PC-3 (cell line): ENCODE data around the gene RAD51D. TPM values are rescaled to one million over a fixed set of nuclear protein-coding genes. Genes with fewer than 3 reads are reported as not detected.

Experiments
- ATAC-seq: fragments of 200-7000 bp; cut with Tn5 transposase; 2 replicates; pipeline ENCODE4 v1.9.1; 2020; ENCODE audit warnings: mild to moderate bottlenecking, moderate library complexity
- Bru-seq: library from RNA; stranded (reverse); fragments of 400-500 nt; gene quantifications from one replicate; lab custom pipeline; 2021; lab: Mats Ljungman, UMichigan
- BruChase-seq, 2 experiments: library from RNA; stranded (reverse); fragments of 400-500 nt; gene quantifications; one replicate each; lab custom pipeline; 2021; lab: Mats Ljungman, UMichigan
- BruUV-seq: library from RNA; stranded (reverse); fragments of 400-500 nt; replicated peaks from 2 replicates; lab custom pipeline; 2021; lab: Mats Ljungman, UMichigan
- CTCF ChIA-PET: fragments of 300-600 bp; sonication (Branson Sonifier 250); formaldehyde crosslinking; loops from one replicate; lab custom pipeline; 2022; ENCODE audit warnings: antibody characterized with exemption; lab: Charles Lee
- POLR2A ChIA-PET: fragments of 300-600 bp; sonication (Branson Sonifier 250); formaldehyde crosslinking; loops from one replicate; lab custom pipeline; 2022; ENCODE audit warnings: antibody characterized with exemption; ENCODE audit not compliant: unreplicated experiment; lab: Charles Lee
- DNase-seq: peaks from one replicate; pipeline ENCODE4 v3.0.0-alpha.2; 2015
- H2AFZ ChIP-seq: fragments of 300-600 bp; sonication (generic); 2 replicates; pipeline ENCODE4 v1.6.0; 2016; ENCODE audit warnings: antibody characterized with exemption, low read length
- H3F3A ChIP-seq: fragments of 300-600 bp; sonication (generic); one replicate; pipeline ENCODE4 v1.6.0; 2017; ENCODE audit warnings: antibody characterized with exemption, low read length, control low read depth, mild to moderate bottlenecking; ENCODE audit not compliant: unreplicated experiment
- H3K27ac ChIP-seq: fragments of 300-600 bp; sonication (generic); 2 replicates; pipeline ENCODE4 v1.5.1; 2016; ENCODE audit warnings: mild to moderate bottlenecking, low read length
- H3K27me3 ChIP-seq: fragments of 300-600 bp; sonication (generic); 2 replicates; pipeline ENCODE4 v1.6.1; 2016; ENCODE audit warnings: low read length, mixed read lengths
- H3K36me3 ChIP-seq: fragments of 300-600 bp; sonication (generic); 2 replicates; pipeline ENCODE4 v1.6.1; 2016; ENCODE audit warnings: low read depth, mixed run types, low read length, mixed read lengths
- H3K4me1 ChIP-seq: fragments of 300-600 bp; sonication (generic); 2 replicates; pipeline ENCODE4 v1.5.1; 2016; ENCODE audit warnings: low read length; ENCODE audit not compliant: insufficient read depth
- H3K4me2 ChIP-seq: fragments of 300-600 bp; sonication (generic); 2 replicates; pipeline ENCODE4 v1.6.0; 2016; ENCODE audit warnings: low read length
- H3K4me3 ChIP-seq: fragments of 300-600 bp; sonication (generic); 2 replicates; pipeline ENCODE4 v1.5.1; 2016; ENCODE audit warnings: mild to moderate bottlenecking, low read length, mixed read lengths
- H3K79me2 ChIP-seq: fragments of 300-600 bp; sonication (generic); 2 replicates; pipeline ENCODE4 v1.6.1; 2017; ENCODE audit warnings: low read length, mixed read lengths
- H3K9ac ChIP-seq: fragments of 300-600 bp; sonication (generic); 2 replicates; pipeline ENCODE4 v1.6.0; 2016; ENCODE audit warnings: mild to moderate bottlenecking, low read length
- H3K9me2 ChIP-seq: fragments of 300-600 bp; sonication (generic); replicated peaks from 2 replicates; pipeline ENCODE4 v1.6.1; 2016; ENCODE audit warnings: mixed run types, low read length, mixed read lengths
- H3K9me3 ChIP-seq: fragments of 300-600 bp; sonication (generic); 2 replicates; pipeline ENCODE4 v1.6.1; 2016; ENCODE audit warnings: low read length, mixed read lengths
- H4K20me1 ChIP-seq: fragments of 300-600 bp; sonication (generic); 2 replicates; pipeline ENCODE4 v1.6.1; 2016; ENCODE audit warnings: low read length, mixed read lengths
- EZH2 ChIP-seq: fragments of 300-600 bp; sonication (generic); IDR thresholded peaks from one replicate; pipeline ENCODE4 v1.6.1; 2017; ENCODE audit warnings: antibody characterized with exemption, mild to moderate bottlenecking, low read length; ENCODE audit not compliant: unreplicated experiment
- EZH2phosphoT487 ChIP-seq: fragments of 300-600 bp; sonication (generic); IDR thresholded peaks from 2 replicates; pipeline ENCODE4 v1.6.1; 2018; ENCODE audit warnings: mild to moderate bottlenecking, antibody characterized with exemption, low read length, borderline replicate concordance
- intact Hi-C: fragments of 100-400 bp; cut with micrococcal nuclease; formaldehyde crosslinking; loops from 2 replicates; pipeline ENCODE4 v1.9.0; 2023
- long read RNA-seq: library from polyadenylated mRNA; unstranded; transcript quantifications from one replicate; pipeline ENCODE4 v2.0.0, GENCODE V29; 2021; ENCODE audit not compliant: unreplicated experiment
- total RNA-seq: library from RNA; depleted of rRNA; stranded (reverse); fragments of >200 nt; gene quantifications from 2 replicates; pipeline ENCODE4 v1.2.3, GENCODE V29; 2014; rRNA removed
- TF ChIP-seq, protein P1 (sequence below): fragments of 300-600 bp; sonication (generic); conservative IDR thresholded peaks from 2 replicates; pipeline ENCODE4 v1.5.1; 2017; ENCODE audit warnings: antibody characterized with exemption, low read depth, mild to moderate bottlenecking, low read length

RAD51D gene
- total RNA-seq (10.7 and 16.5 TPM in 2 replicates), Bru-seq, nascent RNA (percentile 57 among the genes with signal in this experiment), BruChase-seq, experiment 1, labeled RNA remaining after a 6-hour chase (percentile 75 among the genes with signal in this experiment), BruChase-seq, experiment 2, labeled RNA remaining after a 2-hour chase (percentile 70 among the genes with signal in this experiment)
- long read RNA-seq, full-length matches to known transcripts, result 5 of 13 reads
- long read RNA-seq, partial matches to known transcripts, result 0 of 13 reads
- long read RNA-seq, other reads (novel, unspliced or antisense), result 8 of 13 reads

DNA sequence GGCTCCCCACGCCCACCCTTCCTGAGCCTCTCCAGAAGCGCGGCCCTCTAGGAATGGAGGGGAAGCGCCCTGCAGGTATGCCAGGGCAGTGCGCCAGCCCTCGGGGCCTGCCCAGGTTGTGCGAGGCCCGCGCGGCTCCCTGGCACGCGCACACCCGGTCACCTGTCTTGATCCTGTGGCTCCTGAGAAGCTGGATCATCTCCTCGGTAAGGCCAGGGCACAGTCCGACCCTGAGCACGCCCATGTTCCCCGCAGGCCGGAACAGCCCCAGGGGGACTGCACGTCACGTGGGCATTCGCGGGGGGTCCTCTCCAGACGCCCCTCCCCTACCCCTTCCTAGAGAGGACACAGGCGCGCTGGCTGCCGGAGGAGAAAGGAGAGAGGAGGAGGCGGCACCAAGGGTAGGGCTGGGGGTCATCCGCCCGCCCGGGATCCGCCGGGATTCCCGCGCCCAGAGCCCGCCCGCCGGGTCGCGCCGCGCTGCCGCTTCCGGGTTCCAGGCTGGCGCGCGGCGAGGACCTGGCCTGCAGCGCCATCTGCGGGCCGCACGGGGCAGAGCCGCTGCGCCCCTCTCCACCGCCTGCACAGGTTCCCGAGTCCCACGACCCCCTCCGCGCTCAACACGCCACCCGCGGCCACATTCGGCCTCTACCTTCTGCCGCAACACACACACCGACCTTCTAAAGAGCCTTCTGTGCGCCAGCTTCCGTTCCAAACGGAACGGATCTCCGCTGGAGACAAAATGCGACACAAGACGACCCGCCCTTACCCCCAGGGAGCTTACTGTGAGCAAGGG is at the start of gene RAD51D:
Gene RAD51D (minus strand): TSS at position 491 of the 796 bp plus-strand sequence. CDS start 247 bp downstream, at position 244.
- H2AFZ ChIP-seq, result peak within 1 kb of the TSS; percentile 94
- ChIA-PET POLR2A (no interaction called here), CTCF (interaction anchor here (0.6 to 1.0 kb wide), 4 partner anchors 16 to 700 kb away, joined by 3 to 5 read pairs (median 3); no protein-coding TSS in a partner anchor)
- BruUV-seq, result no TSS peak
- intact Hi-C loops, result loop anchor here (2.0 to 5.0 kb wide), 3 partner anchors 121 to 697 kb away; partner anchors contain the start of gene LIG3
- no peaks in the 10 kb centered on the region for H4K20me1 ChIP-seq
- no peaks in the 10 kb centered on the region for H3K9me3 ChIP-seq
- no peaks in the 10 kb centered on the region for H3K36me3 ChIP-seq
- DNase-seq (peak; percentile 72), ATAC-seq (peak; percentile 86)
- H3K9ac ChIP-seq, result peak within 1 kb of the TSS; percentile 96
- peak within 1 kb of the TSS; percentile 87 for H3K4me3 ChIP-seq
- no peaks in the 10 kb centered on the region for H3K27me3 ChIP-seq
- peaks cover 17% of the 10 kb centered on the region for H3K4me1 ChIP-seq
- H3K79me2 ChIP-seq, result peaks cover 38% of the 10 kb centered on the region
- H3K27ac ChIP-seq, result peak within 1 kb of the TSS; percentile 74
- TF ChIP-seq, protein P1, sequence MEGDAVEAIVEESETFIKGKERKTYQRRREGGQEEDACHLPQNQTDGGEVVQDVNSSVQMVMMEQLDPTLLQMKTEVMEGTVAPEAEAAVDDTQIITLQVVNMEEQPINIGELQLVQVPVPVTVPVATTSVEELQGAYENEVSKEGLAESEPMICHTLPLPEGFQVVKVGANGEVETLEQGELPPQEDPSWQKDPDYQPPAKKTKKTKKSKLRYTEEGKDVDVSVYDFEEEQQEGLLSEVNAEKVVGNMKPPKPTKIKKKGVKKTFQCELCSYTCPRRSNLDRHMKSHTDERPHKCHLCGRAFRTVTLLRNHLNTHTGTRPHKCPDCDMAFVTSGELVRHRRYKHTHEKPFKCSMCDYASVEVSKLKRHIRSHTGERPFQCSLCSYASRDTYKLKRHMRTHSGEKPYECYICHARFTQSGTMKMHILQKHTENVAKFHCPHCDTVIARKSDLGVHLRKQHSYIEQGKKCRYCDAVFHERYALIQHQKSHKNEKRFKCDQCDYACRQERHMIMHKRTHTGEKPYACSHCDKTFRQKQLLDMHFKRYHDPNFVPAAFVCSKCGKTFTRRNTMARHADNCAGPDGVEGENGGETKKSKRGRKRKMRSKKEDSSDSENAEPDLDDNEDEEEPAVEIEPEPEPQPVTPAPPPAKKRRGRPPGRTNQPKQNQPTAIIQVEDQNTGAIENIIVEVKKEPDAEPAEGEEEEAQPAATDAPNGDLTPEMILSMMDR, result peak; percentile 78
- TF ChIP-seq EZH2phosphoT487 (no peak), EZH2 (no peak)
- H3K9me2 ChIP-seq, result no peaks in the 10 kb centered on the region
- H3F3A ChIP-seq, result no peaks in the 10 kb centered on the region
- H3K4me2 ChIP-seq, result peak within 1 kb of the TSS; percentile 95

DNA sequence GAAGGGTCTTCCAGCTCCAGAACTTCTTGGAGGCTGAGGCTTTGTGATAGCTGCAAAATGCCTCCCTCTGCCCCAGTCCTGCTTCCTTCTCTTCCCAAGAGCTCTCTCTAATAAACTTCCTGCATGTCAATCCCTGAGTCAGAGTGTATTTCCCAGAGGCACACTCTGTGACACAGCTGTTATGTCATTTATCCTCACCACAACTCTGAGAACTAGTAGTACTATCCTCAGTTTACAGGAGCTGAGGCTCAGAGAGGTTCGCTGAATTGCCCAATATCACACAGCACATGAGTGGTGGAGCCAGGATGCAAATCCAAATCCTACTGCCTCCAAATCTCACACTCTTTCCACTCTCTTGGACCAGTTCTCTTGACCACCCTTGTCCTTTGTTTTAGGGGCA is 48.0 kb upstream of the RAD51D start:
- DNase-seq (peak; percentile 51), ATAC-seq (peak; percentile 65)
- H3K27ac ChIP-seq, result no peak overlapping the region
- no peaks in the 10 kb centered on the region for H3K36me3 ChIP-seq
- no peaks in the 10 kb centered on the region for H3K9me2 ChIP-seq
- H3K4me1 ChIP-seq, result peaks cover 9% of the 10 kb centered on the region
- no peak overlapping the region for H3K4me2 ChIP-seq
- no peak overlapping the region for H3K9ac ChIP-seq
- H3K27me3 ChIP-seq, result no peaks in the 10 kb centered on the region; the same call in 1 of the 2 replicates
- CTCF ChIA-PET, result interaction anchor here (0.6 to 0.7 kb wide), 2 partner anchors 19 to 283 kb away, joined by 3 to 6 read pairs; no protein-coding TSS in a partner anchor
- POLR2A ChIA-PET, result no interaction called here
- H2AFZ ChIP-seq, result no peak overlapping the region
- TF ChIP-seq EZH2 (no peak), EZH2phosphoT487 (no peak)
- TF ChIP-seq, protein P1, result no peak
- no peaks in the 10 kb centered on the region for H3K9me3 ChIP-seq
- H4K20me1 ChIP-seq, result no peaks in the 10 kb centered on the region
- H3F3A ChIP-seq, result no peaks in the 10 kb centered on the region
- H3K79me2 ChIP-seq, result no peaks in the 10 kb centered on the region
- no peak overlapping the region for H3K4me3 ChIP-seq
- intact Hi-C loops, result no loop called here
- BruUV-seq, result no TSS peak
